Subcutaneous abdominal adipose tissue (tissue), 5 donors: ENCODE measurements around the gene MORN1.

Source experiments
- H3K27ac ChIP-seq: one replicate; pipeline ENCODE4 v1.7.0; 2013; ENCODE audit warnings: low read depth, mild to moderate bottlenecking, inconsistent platforms, low read length, moderate library complexity
- H3K27me3 ChIP-seq, 5 donors: one replicate each; pipeline ENCODE4 v1.7.0; 2013; ENCODE audit warnings: low read length in 5 of 5, inconsistent platforms in 1 of 5; ENCODE audit not compliant: control insufficient read depth in 5 of 5, insufficient read depth in 4 of 5
- H3K36me3 ChIP-seq, 5 donors: one replicate each; pipeline ENCODE4 v1.7.0; 2013; ENCODE audit warnings: low read length in 5 of 5; ENCODE audit not compliant: control insufficient read depth in 5 of 5, insufficient read depth in 5 of 5
- H3K4me1 ChIP-seq, 5 donors: one replicate each; pipeline ENCODE4 v1.7.0; 2013; ENCODE audit warnings: low read length in 5 of 5, mild to moderate bottlenecking in 3 of 5, moderate library complexity in 1 of 5; ENCODE audit not compliant: control insufficient read depth in 5 of 5, insufficient read depth in 5 of 5
- H3K4me3 ChIP-seq, 5 donors: one replicate each; pipeline ENCODE4 v1.7.0; 2013; ENCODE audit warnings: low read length in 5 of 5, low read depth in 1 of 5
- H3K9ac ChIP-seq, 5 donors: one replicate each; pipeline ENCODE4 v1.7.0; 2013; ENCODE audit warnings: low read length in 5 of 5, mild to moderate bottlenecking in 4 of 5, moderate library complexity in 3 of 5
- H3K9me3 ChIP-seq, 5 donors: one replicate each; pipeline ENCODE4 v1.7.0; 2013; ENCODE audit warnings: low read length in 5 of 5; ENCODE audit not compliant: control insufficient read depth in 5 of 5
- donor health status: healthy.
- donor health status: healthy.
- donor health status: healthy.
- donor health status: healthy.
- donor health status: healthy.

MORN1 gene

DNA sequence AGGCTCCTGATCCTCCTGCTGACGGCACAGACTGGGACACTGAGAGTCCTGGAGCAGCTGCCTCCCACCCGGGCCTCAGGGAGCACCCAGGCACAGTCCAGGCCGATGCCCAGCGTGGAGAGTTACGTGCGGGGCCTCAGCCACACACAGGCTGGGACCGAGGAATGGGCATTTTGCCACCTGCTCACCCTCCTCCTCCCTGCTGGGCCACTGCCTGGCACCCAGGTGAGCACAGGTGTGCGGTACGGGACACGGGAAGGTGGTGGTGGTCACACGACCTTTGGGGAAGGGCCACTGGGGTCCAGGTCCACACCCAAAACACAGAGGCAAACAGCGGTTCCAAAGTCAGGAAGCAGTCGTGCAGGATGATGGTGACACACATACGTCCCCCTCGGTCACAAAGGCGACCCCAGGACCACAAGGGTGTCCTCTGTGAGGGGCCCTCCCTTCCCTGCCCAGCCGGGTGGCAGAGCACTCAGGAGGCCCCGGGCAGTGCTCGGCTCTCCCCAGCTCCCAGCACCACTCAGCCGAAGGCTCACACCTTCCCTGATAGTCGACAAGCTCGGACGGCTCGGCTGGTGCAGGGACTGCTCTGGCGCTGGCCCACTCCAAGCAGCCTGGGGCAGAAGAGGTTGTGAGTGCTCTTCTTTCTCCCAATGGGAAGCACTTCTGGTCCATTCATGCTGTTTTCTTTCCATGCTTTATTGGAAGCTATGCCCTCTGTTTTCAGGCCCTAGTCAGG, 14.3 kb downstream of the MORN1 start:
- no peak overlapping the region for H3K27ac ChIP-seq
- no peak overlapping the region for H3K9ac ChIP-seq
- H3K36me3 ChIP-seq = peaks cover 0 to 2% (median 0%) of the 10 kb centered on the region in 5 donors
- H3K27me3 ChIP-seq = no peaks in the 10 kb centered on the region
- H3K9me3 ChIP-seq = no peaks in the 10 kb centered on the region
- H3K4me1 ChIP-seq = peaks cover 0 to 16% (median 13%) of the 10 kb centered on the region in 5 donors
- no peak overlapping the region for H3K4me3 ChIP-seq

DNA sequence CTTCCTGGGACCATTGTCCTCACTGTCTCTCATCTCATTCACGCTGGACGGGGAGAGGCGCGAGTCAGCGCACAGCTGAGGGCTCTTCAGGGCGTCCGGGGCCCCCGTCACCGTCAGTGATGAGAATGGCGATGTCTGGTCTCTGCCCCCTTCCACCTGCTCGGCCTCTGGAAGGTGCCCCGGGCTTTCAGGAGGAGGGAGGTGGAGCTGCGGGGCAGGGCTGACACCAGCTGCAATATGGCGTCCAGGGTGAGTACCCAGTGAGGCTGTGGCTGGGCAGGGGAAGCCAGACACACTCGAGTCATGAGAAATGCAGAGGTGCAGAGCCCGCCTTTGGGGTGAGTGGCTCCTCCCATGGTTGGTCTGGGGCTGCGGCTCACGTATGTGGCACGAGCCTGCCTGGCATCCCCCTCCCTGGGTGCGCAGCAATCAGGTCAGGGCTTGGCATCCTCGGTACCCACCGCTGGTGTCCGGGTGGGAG, 15.1 kb downstream of the MORN1 start:
- no peak overlapping the region for H3K9ac ChIP-seq
- no peak overlapping the region for H3K27ac ChIP-seq
- H3K36me3 ChIP-seq = peaks cover 0 to 6% (median 2%) of the 10 kb centered on the region in 5 donors
- H3K9me3 ChIP-seq = no peaks in the 10 kb centered on the region
- H3K4me3 ChIP-seq = no peak overlapping the region
- no peaks in the 10 kb centered on the region for H3K27me3 ChIP-seq
- H3K4me1 ChIP-seq = peaks cover 0 to 8% (median 5%) of the 10 kb centered on the region in 5 donors

DNA sequence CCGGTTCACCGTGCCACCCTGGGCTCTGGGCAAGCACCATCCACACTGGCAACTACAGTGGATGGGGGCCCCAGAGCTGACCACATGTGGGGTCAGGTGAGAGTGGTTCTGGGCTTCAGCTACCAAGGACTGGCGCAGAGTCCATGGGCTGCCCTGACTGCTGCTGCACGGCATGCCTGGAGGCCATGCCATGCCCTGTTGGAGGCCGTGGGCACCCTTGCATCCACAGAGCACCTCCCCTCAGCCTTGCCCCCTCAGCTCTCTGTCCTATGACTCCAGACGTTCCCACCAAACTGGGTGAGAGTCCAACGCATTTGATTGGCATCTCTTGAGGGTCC, 15.5 kb downstream of the MORN1 start:
- Histone ChIP-seq H3K9me3 (no peaks in the 10 kb centered on the region), H3K4me1 (peaks cover 0 to 4% (median 1%) of the 10 kb centered on the region in 5 donors), H3K9ac (no peak overlapping the region), H3K36me3 (peaks cover 0 to 6% (median 2%) of the 10 kb centered on the region in 5 donors), H3K27me3 (no peaks in the 10 kb centered on the region), H3K27ac (no peak overlapping the region), H3K4me3 (no peak overlapping the region)

DNA sequence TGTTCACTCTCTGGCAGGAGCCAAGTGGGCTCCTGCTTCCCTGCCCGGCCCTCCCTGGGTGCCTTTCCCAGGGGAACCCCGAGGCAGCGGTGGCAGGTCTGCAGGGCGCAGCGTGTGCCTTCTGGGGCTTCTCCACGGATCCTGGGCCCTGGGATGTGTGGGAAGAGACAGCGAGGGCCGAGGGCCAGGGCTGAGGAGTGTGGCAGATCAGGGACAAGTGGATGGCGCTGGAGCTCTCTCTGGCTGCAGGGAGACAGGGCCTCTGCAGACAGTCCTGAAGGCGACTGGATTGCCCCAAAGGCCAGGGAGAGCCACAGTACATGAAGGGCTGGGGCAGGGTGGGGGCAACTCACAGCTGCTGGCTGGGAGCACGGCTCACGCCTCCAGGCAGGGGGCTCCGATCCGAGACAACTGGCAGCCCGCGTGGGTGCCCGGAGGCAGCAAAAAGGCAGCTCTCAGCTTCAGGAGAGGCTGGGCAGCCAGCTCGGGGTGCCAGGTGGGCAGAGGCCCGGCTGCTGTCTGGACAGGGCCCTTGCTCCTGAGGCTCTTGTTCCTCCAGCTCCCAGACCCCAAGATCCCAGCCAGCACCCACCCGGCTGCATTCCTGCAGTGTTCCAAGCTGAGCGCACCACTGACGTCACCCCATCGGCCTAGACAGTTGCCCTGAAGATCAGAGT, 16.0 kb downstream of the MORN1 start:
- Histone ChIP-seq H3K4me1 (no peaks in the 10 kb centered on the region), H3K9me3 (no peaks in the 10 kb centered on the region), H3K27me3 (no peaks in the 10 kb centered on the region), H3K36me3 (peaks cover 0 to 6% (median 2%) of the 10 kb centered on the region in 5 donors), H3K27ac (no peak overlapping the region), H3K9ac (no peak overlapping the region), H3K4me3 (no peak overlapping the region)

DNA sequence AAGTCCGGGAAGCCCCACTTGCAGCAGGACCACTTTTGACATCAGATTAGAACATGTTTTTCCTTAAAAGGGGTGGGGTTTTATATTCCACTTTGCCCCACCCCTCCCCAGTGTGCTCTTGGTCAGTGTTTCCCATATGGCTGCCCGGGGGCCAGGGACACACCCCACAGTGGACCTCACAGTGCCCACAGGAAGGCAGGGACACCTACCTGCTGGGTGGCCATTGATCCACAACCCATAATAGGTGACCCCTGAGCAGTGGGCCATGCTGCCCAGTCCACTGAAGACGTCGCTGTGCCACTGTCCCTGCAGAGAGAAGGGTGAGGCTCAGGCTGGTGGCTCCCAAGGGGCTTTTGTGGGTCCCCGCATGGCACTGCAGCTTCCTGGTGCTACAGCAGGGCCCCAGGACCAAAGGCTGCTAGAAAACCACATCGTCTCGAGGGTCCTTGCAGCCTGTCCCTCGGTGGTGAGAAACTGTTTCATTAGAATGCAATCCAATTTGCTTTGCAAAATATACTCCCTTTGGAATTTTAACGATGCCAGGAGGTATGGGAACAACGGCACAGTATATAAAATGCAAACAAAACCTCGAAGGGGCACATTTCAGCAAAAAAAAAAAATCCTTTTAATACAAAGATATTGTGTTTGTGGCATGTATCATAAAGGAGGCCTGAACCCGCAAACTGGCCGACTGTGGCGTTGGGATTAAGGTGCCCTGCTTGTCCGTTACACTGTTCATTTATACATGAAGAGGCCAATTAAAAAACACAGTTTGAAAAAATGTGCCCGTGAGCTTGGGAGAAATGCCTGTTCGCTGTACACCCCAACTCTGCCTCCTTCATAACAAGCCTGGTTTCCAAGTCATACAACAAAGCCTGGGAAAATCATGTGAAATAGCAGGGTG, 16.9 kb downstream of the MORN1 start:
- peaks cover 0 to 6% (median 2%) of the 10 kb centered on the region in 5 donors for H3K36me3 ChIP-seq
- H3K27me3 ChIP-seq = no peaks in the 10 kb centered on the region
- H3K4me3 ChIP-seq = no peak overlapping the region
- H3K4me1 ChIP-seq = no peaks in the 10 kb centered on the region
- no peak overlapping the region for H3K27ac ChIP-seq
- H3K9me3 ChIP-seq = no peaks in the 10 kb centered on the region
- H3K9ac ChIP-seq = no peak overlapping the region

DNA sequence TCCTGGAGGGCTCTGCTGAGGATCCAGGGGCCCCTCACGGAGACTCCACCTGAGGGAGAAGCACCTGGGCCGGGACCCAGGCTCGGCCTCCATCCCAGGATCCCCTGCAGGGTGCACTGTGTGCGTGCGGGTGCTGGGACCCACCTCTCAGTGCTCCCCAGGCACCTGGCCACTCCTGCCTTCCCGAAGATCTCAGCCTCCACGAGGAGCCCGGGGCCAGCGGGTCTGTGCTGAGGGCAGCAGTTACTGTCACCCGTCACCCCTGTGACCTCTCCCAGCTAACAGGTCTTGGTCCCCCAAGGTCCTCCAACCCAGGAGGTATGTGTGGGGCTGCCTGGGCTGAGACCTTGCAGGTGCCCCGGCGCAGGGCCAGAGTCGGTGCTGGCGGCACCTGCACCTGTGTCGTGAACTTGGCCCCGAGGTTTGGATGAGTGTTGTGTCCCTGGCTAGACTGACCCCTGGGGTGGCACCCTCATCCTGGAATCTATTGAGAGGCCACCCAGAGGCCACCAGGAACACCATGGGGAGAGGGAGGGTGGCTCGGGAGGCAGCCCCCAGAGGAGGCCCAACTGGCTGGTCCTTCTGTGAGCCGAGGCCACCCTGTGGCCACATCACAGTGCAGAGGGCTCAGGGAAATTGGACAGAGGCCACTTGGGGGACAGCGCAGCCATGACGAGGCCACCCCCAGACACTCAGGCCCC, 17.7 kb downstream of the MORN1 start:
- Histone ChIP-seq H3K9me3 (no peaks in the 10 kb centered on the region), H3K27ac (no peak overlapping the region), H3K9ac (no peak overlapping the region), H3K4me1 (no peaks in the 10 kb centered on the region), H3K27me3 (no peaks in the 10 kb centered on the region), H3K36me3 (peaks cover 0 to 6% (median 2%) of the 10 kb centered on the region in 5 donors), H3K4me3 (no peak overlapping the region)

DNA sequence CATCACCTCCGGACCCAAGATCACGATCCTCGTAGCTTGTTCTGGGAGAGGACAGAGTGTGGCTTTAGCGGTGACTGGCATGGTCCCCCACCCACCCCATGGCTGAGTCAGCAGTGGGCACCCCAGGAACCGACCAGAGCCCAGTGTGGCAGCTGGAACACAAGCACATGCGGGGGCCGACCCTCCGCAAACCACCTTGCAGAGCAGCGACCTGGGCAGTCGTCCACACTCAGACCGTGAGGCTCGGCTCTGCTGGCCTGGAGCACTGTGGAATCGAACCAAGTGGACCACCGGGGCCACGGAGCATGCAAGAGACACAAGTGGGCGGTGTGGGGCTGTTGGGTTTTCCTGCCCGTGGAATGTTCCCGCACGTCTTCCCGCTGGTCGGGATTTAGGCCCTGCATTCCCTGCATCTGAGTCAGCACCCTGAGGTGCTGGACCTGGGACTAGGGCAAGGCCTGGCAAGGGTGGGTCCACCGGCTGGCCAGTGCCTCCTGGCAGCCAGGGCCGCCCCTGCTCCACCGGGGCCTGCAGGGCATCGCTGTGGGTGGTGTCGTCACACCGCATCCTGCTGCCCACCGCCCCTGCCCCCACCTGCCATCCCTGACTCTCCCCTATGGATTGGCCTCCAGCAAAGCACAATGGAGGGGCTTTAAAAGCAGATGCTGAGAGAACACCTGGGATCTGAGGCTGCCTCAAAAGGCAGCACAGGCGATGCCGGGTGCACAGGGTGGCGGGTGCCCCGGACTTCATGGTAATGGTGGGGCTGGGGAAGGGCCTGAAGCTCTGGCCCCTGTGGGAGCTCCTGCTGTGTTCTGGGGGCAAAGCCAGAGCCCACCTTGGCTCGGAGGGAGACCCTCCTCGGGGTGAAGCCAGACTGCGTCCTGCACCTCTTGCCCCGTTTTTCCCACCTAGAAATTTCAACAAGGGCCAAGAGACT, 18.5 kb downstream of the MORN1 start:
- peaks cover 0 to 6% (median 2%) of the 10 kb centered on the region in 5 donors for H3K36me3 ChIP-seq
- no peak overlapping the region for H3K4me3 ChIP-seq
- no peaks in the 10 kb centered on the region for H3K4me1 ChIP-seq
- no peak overlapping the region for H3K9ac ChIP-seq
- no peaks in the 10 kb centered on the region for H3K9me3 ChIP-seq
- H3K27ac ChIP-seq = no peak overlapping the region
- no peaks in the 10 kb centered on the region for H3K27me3 ChIP-seq

DNA sequence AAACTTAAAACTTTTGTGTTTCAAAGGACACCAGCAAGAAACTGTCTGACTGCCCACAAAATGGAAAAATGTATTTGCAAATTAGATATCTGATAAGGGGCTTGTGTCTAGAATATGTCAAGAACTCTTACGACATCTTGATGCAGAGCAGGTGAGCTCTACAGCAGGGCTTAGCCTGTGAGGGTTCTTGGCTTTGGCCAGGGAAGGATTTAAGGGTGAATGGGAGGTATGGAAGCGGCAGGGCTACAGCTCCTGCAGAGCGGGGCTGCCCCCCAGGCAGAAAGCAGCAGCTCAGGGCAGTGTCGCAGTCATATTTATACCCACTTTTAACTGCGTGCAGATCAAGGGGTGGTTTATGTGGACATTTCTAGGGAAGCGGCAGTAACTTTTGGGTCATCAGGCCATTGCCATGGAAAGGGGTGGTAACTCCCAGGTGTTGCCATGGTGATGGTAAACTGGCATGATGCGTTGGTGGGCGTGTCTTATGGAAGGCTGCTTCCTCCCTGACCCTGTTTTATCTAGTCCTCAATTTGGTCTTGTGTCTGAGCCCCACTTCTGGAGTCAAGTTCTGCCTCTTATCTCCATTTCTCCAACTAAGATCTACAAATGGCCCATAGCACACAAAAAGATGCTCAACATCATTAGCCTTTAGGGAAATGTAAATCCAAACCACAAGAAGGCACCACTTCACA, 23.2 kb downstream of the MORN1 start:
- H3K9ac ChIP-seq = no peak overlapping the region
- H3K27ac ChIP-seq = no peak overlapping the region
- no peak overlapping the region for H3K4me3 ChIP-seq
- H3K4me1 ChIP-seq = no peaks in the 10 kb centered on the region
- peaks cover 0 to 7% (median 2%) of the 10 kb centered on the region in 5 donors for H3K9me3 ChIP-seq
- H3K36me3 ChIP-seq = peaks cover 0 to 6% (median 2%) of the 10 kb centered on the region in 5 donors
- H3K27me3 ChIP-seq = no peaks in the 10 kb centered on the region
